NCI-H1930 (cell line): ENCODE data around the gene IER2.
"Not testable (repeated sequence)": the region's sequence is repeated elsewhere in the genome, so short reads cannot be mapped to it uniquely, and the experiment has no call there.

Experiments
- DNase-seq, 2 experiments: peaks; one replicate each; lab custom pipeline; 2025; lab: John Stamatoyannopoulos, UW

The IER2 gene

DNA sequence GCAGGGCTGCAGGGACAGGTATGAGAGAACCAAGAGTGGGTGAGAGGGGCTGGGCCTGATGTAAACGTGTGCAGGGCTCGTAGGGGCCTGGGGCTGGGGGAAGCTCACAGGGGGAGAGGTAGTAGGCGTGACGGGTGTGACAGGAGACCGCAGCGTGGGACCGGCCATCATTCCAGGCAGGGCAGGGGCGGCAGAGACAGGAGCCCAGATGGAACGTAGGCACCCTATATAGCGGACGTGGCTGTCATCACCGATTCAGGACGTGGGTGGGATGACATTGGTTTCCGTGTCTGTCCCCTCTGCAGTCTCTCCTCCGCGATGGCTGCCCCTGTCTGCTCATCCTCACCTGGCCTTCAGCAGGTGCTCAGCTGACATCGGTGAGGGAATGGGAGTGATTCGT is 48.4 kb downstream of the IER2 start:
- DNase-seq: no peak

DNA sequence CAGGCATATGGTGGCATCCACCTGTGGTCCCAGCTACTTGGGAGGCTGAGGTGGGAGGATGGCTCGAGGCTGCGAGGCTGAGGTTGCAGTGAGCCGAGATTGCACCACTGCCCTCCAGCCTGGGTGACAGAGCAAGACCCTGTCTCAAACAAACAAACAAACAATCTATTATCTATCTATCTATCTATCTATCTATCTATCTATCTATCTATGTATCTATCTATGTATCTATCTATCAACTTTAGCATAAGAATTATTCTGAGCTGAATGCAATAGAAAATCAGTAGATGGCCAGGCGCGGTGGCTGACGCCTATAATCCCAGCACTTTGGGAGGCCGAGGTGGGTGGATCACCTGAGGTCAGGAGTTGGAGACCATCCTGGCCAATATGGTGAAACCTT is 51.9 kb downstream of the IER2 start:
- DNase-seq: not testable (repeated sequence)
